GM10248 (cell line): Measurements from ENCODE around the gene ADRA2B.

Experiments
- CTCF ChIA-PET: fragments of 300-600 bp; sonication (Branson Sonifier 250); formaldehyde crosslinking; extraction: SDS; loops from one replicate; lab custom pipeline; 2021; ENCODE audit warnings: antibody characterized with exemption; lab: Yijun Ruan, JAX
- POLR2A ChIA-PET: fragments of 350-650 bp; sonication (Branson Sonifier 250); formaldehyde crosslinking; extraction: SDS; loops from one replicate; lab custom pipeline; 2020; ENCODE audit warnings: antibody characterized with exemption; lab: Yijun Ruan, JAX
- DNase-seq: peaks from one replicate; pipeline ENCODE4 v3.0.0; 2012; ENCODE audit errors: extremely low spot score
- CTCF ChIP-seq: IDR thresholded peaks from 2 replicates; pipeline ENCODE4 v1.5.1; 2012; ENCODE audit warnings: mild to moderate bottlenecking, low read depth; ENCODE audit errors: extremely low read depth, missing control alignments, control extremely low read depth

ADRA2B gene

GRCh38 chr2:96154506-96155380 is 38.4 kb upstream of the ADRA2B start:
- TF ChIP-seq CTCF: no peak
- no peak for DNase-seq
- POLR2A ChIA-PET: interaction anchor here (1.0 to 1.2 kb wide), 3 partner anchors 10 to 12 kb away, joined by 3 to 5 read pairs (median 3); partner anchors contain the start of gene DUSP2
- CTCF ChIA-PET: interaction anchor here (1.2 to 24.9 kb wide), 4 partner anchors 10 to 20 kb away, joined by 4 to 658 read pairs (median 357); partner anchors contain the start of genes ASTL and DUSP2

GRCh38 chr2:96153991-96154431 is 37.6 kb upstream of the ADRA2B start:
- ChIA-PET POLR2A (interaction anchor here (1.0 to 1.2 kb wide), 2 partner anchors 9 to 11 kb away, joined by 3 to 5 read pairs; partner anchors contain the start of gene DUSP2), CTCF (interaction anchor here (1.2 to 20.4 kb wide), 2 partner anchors 12 to 13 kb away, joined by 4 to 658 read pairs; no protein-coding TSS in a partner anchor)
- DNase-seq: no peak
- no peak for TF ChIP-seq CTCF

- POLR2A ChIA-PET: interaction anchor here (0.6 to 1.2 kb wide), 3 partner anchors 8 to 374 kb away, joined by 3 to 8 read pairs (median 5); partner anchors contain the start of gene DUSP2
- CTCF ChIA-PET: interaction anchor here (1.0 to 20.4 kb wide), 3 partner anchors 11 to 14 kb away, joined by 4 to 658 read pairs (median 5); no protein-coding TSS in a partner anchor
- no peak for TF ChIP-seq CTCF
- no peak for DNase-seq
Measured at GRCh38 chr2:96153291-96153713, 36.9 kb upstream of the ADRA2B start.

- ChIA-PET CTCF (interaction anchor here (1.0 to 20.4 kb wide), 3 partner anchors 13 to 82 kb away, joined by 3 to 658 read pairs (median 5); no protein-coding TSS in a partner anchor), POLR2A (interaction anchor here (0.6 to 5.7 kb wide), 3 partner anchors 10 to 375 kb away, joined by 3 to 29 read pairs (median 8); partner anchors contain the start of gene ASTL)
- DNase-seq: no peak
- no peak for TF ChIP-seq CTCF
Measured at GRCh38 chr2:96152304-96153161, 36.2 kb upstream of the ADRA2B start.

GRCh38 chr2:96151595-96152303 is 35.4 kb upstream of the ADRA2B start:
- no peak for DNase-seq
- CTCF ChIA-PET: interaction anchor here (1.3 to 20.4 kb wide), 2 partner anchors 15 to 83 kb away, joined by 3 to 658 read pairs; no protein-coding TSS in a partner anchor
- no peak for TF ChIP-seq CTCF
- POLR2A ChIA-PET: interaction anchor here (0.7 to 5.7 kb wide), 2 partner anchors 9 to 12 kb away, joined by 3 to 29 read pairs; partner anchors contain the start of gene ASTL
